GM23338 (cell line): Measurements from ENCODE around the gene MARCHF5. TPM values are rescaled to one million over a fixed set of nuclear protein-coding genes. Genes with fewer than 3 reads are reported as not detected.
A peak's percentile ranks its signal among the peaks of the same experiment; 100 is the strongest.

Experiments
- ATAC-seq: fragments of 200-7000 bp; cut with Tn5 transposase; 3 replicates; pipeline ENCODE4 v1.9.1; 2020
- DNase-seq: peaks from one replicate; pipeline ENCODE4 v3.0.0-alpha.2; 2015; ENCODE audit warnings: low spot score
- H2AFZ ChIP-seq: fragments of 200-600 bp; sonication (generic); 2 replicates; pipeline ENCODE4 v1.8.0; 2016; ENCODE audit warnings: antibody characterized with exemption, mild to moderate bottlenecking, moderate library complexity
- H3F3A ChIP-seq: fragments of 200-600 bp; sonication (generic); replicated peaks from 2 replicates; pipeline ENCODE4 v1.8.0; 2017; ENCODE audit warnings: antibody characterized with exemption, mixed run types, low read depth
- H3K27ac ChIP-seq: fragments of 200-600 bp; sonication (generic); 2 replicates; pipeline ENCODE4 v1.6.1; 2016; ENCODE audit warnings: low read depth
- H3K27me3 ChIP-seq: fragments of 200-600 bp; sonication (generic); 2 replicates; pipeline ENCODE4 v1.8.0; 2016; ENCODE audit warnings: mild to moderate bottlenecking, mixed run types, moderate library complexity; ENCODE audit not compliant: insufficient read depth
- H3K36me3 ChIP-seq: fragments of 200-600 bp; sonication (generic); 2 replicates; pipeline ENCODE4 v1.8.0; 2016; ENCODE audit warnings: mild to moderate bottlenecking; ENCODE audit not compliant: insufficient read depth
- H3K4me1 ChIP-seq: fragments of 200-600 bp; sonication (generic); 2 replicates; pipeline ENCODE4 v1.8.0; 2016; ENCODE audit warnings: mild to moderate bottlenecking, moderate library complexity; ENCODE audit not compliant: insufficient read depth
- H3K4me2 ChIP-seq: fragments of 200-600 bp; sonication (generic); 2 replicates; pipeline ENCODE4 v1.7.1; 2017; ENCODE audit warnings: mixed run types
- H3K4me3 ChIP-seq: fragments of 200-600 bp; sonication (generic); 2 replicates; pipeline ENCODE4 v1.6.1; 2016; ENCODE audit warnings: mixed run types
- H3K79me2 ChIP-seq: fragments of 200-600 bp; sonication (generic); replicated peaks from 2 replicates; pipeline ENCODE4 v1.8.0; 2017; ENCODE audit warnings: mild to moderate bottlenecking; ENCODE audit not compliant: insufficient read depth
- H3K9me2 ChIP-seq: fragments of 200-600 bp; sonication (generic); 2 replicates; pipeline ENCODE4 v1.8.0; 2017; ENCODE audit not compliant: insufficient read depth
- H4K20me1 ChIP-seq: fragments of 200-600 bp; sonication (generic); replicated peaks from 2 replicates; pipeline ENCODE4 v1.8.0; 2017; ENCODE audit warnings: mild to moderate bottlenecking; ENCODE audit not compliant: insufficient read depth
- H3K27ac Mint-ChIP-seq: 2 replicates; pipeline ENCODE4 v1.8.0; 2020; ENCODE audit warnings: inconsistent platforms, mild to moderate bottlenecking, moderate library complexity, mixed read lengths
- H3K27me3 Mint-ChIP-seq: 3 replicates; pipeline ENCODE4 v1.8.0; 2022; ENCODE audit warnings: low read depth, mild to moderate bottlenecking, moderate library complexity, mixed read lengths, inconsistent platforms; ENCODE audit not compliant: insufficient read depth, poor library complexity
- H3K36me3 Mint-ChIP-seq: 3 replicates; pipeline ENCODE4 v1.8.0; 2021; ENCODE audit warnings: low read depth, mild to moderate bottlenecking, inconsistent platforms, moderate library complexity, mixed read lengths
- H3K4me1 Mint-ChIP-seq: 3 replicates; pipeline ENCODE4 v1.8.0; 2020; ENCODE audit warnings: mild to moderate bottlenecking, inconsistent platforms, mixed read lengths
- H3K4me3 Mint-ChIP-seq: 3 replicates; pipeline ENCODE4 v1.8.0; 2021; ENCODE audit warnings: moderate library complexity, mild to moderate bottlenecking, inconsistent platforms, mixed read lengths
- H3K9me3 Mint-ChIP-seq: 3 replicates; pipeline ENCODE4 v1.8.0; 2020; ENCODE audit warnings: moderate library complexity, mild to moderate bottlenecking, inconsistent platforms, mixed read lengths
- CREB1 ChIP-seq: fragments of 250-450 bp; sonication (Bioruptor Pico); IDR thresholded peaks from 2 replicates; pipeline ENCODE4 v1.5.0; 2020; ENCODE audit warnings: low read depth, mild to moderate bottlenecking, moderate library complexity
- EZH2 ChIP-seq: fragments of 200-600 bp; sonication (generic); IDR thresholded peaks from one replicate; pipeline ENCODE4 v1.8.0; 2017; ENCODE audit warnings: antibody characterized with exemption, mild to moderate bottlenecking, low read depth; ENCODE audit not compliant: unreplicated experiment
- JUNB ChIP-seq: IDR thresholded peaks from one replicate; pipeline ENCODE4 v1.6.1; 2016; ENCODE audit warnings: antibody characterized with exemption; ENCODE audit not compliant: unreplicated experiment
- POLR2AphosphoS5 ChIP-seq: IDR thresholded peaks from 2 replicates; pipeline ENCODE4 v1.6.1; 2016; ENCODE audit warnings: antibody characterized with exemption, low read depth
- STAT1 ChIP-seq: IDR thresholded peaks from one replicate; pipeline ENCODE4 v1.6.1; 2016; ENCODE audit warnings: antibody characterized with exemption; ENCODE audit not compliant: unreplicated experiment
- ZNF114 ChIP-seq: fragments of 250-450 bp; sonication (Bioruptor Pico); IDR thresholded peaks from 2 replicates; pipeline ENCODE4 v1.5.0; 2020; ENCODE audit warnings: mild to moderate bottlenecking, moderate library complexity
- polyA plus RNA-seq: library from polyadenylated mRNA; unstranded; fragments of >200 nt; fragmentation: Nextera tagmentation; extraction: Ambion mirVana; gene quantifications from 2 replicates; pipeline ENCODE4 v1.2.1, GENCODE V29; 2016
- total RNA-seq: library from RNA; depleted of rRNA; stranded (reverse); fragments of >200 nt; shearing (Covaris generic); gene quantifications from 2 replicates; pipeline ENCODE4 v1.2.3, GENCODE V29; 2014
- TF ChIP-seq, protein P1 (sequence below), 2 experiments: fragments of 200-600 bp in 1 of 2; sonication (generic) in 1 of 2; conservative IDR thresholded peaks; 2 replicates each; pipeline versions ENCODE4 v1.5.1 to v1.6.1; 2016 to 2017; ENCODE audit warnings: antibody characterized with exemption in 2 of 2, low read depth in 2 of 2, mild to moderate bottlenecking in 2 of 2, moderate library complexity in 1 of 2

Gene MARCHF5
- total and polyA plus RNA-seq, 2 experiments from 2014 or later, result 12.9 to 14.2 TPM

DNA sequence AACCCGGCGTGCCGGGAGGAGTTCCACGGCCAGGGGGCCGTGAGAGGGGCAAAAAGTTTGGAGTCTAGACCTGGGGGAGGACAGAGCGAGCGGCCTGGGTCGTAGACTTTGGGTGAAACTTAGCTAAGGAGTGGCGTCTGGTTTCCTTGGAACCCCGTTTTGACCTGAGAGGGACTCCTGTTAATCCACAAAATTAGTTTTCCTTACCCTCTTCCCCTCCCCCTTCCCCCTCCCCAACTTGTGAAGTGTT is 574 bp downstream of the MARCHF5 start:
- H3K27ac ChIP-seq, result peak overlapping the region; percentile 76; the same call in 1 of the 2 replicates
- no peaks in the 10 kb centered on the region for H3K27me3 ChIP-seq
- no peak for TF ChIP-seq STAT1
- peak overlapping the region; percentile 86 for H2AFZ ChIP-seq
- DNase-seq, result no peak
- peak overlapping the region; percentile 98 for H3K4me3 ChIP-seq
- peaks cover 55% of the 10 kb centered on the region for H3K79me2 ChIP-seq
- Mint-ChIP-seq H3K27me3 (peaks cover 3% of the 10 kb centered on the region), H3K9me3 (no peaks in the 10 kb centered on the region), H3K36me3 (peaks cover 9% of the 10 kb centered on the region), H3K27ac (no peak overlapping the region), H3K4me3 (peak overlapping the region; percentile 97), H3K4me1 (peaks cover 22% of the 10 kb centered on the region)
- H3K9me2 ChIP-seq, result no peaks in the 10 kb centered on the region
- H3K36me3 ChIP-seq, result peaks cover 3% of the 10 kb centered on the region; the same call in 1 of the 2 replicates
- no peaks in the 10 kb centered on the region for H3F3A ChIP-seq
- H3K4me1 ChIP-seq, result peaks cover 14% of the 10 kb centered on the region; the same call in 1 of the 2 replicates
- peak overlapping the region; percentile 79 for H3K4me2 ChIP-seq
- no peak for ATAC-seq
- H4K20me1 ChIP-seq, result peaks cover 29% of the 10 kb centered on the region

DNA sequence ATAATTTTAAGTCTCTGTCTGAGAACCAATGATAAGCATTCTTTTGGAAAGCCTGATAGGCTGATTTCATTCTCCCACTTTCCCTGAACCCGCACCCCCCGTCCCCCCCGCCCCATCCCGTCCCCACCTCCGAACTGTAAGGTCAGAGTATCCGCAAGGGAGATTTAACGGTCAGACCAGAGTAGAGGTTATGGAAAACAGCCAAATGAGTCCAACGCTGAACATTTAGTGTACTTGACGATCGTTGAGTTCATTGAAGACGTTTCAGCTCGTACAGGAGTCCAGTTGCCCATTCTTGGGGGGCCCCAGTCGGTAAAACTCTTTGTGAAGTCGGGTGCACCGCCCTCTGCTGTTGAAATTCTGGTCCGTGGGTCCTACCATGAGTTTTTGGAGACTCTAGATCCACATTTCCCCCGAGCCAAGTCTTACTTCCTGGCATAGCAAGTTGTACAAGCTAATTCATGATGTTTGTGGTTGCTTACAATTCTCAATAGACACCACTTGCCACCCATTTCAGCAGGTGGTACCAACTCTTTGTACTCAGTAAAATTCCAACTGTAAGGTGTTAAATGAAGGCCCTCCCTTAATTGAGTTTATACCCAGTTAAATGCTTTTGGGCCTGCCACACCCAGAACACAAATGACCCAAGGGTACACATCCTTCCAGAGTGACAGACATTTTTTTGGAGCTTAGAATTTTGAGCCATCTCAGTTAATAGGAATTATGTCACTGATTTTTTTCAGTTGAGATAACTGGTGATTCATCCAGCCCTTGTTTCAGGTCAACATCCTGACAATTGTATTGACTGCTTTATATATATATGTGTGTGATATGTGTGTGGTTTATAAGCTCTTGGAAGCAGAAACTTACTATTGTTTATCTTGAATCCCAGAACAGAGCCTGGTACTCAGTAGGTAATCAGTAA is 1.2 kb downstream of the MARCHF5 start:
- Histone ChIP-seq H3K27ac (no peak overlapping the region), H3K9me2 (no peaks in the 10 kb centered on the region), H3K27me3 (no peaks in the 10 kb centered on the region), H3K4me2 (peak overlapping the region; percentile 79), H3F3A (no peaks in the 10 kb centered on the region), H3K79me2 (peaks cover 62% of the 10 kb centered on the region), H3K4me3 (peak overlapping the region; percentile 98), H3K4me1 (peaks cover 18% of the 10 kb centered on the region; the same call in 1 of the 2 replicates), H2AFZ (no peak overlapping the region), H4K20me1 (peaks cover 32% of the 10 kb centered on the region), H3K36me3 (peaks cover 3% of the 10 kb centered on the region; the same call in 1 of the 2 replicates)
- H3K27ac Mint-ChIP-seq, result no peak overlapping the region
- peaks cover 3% of the 10 kb centered on the region for H3K27me3 Mint-ChIP-seq
- H3K9me3 Mint-ChIP-seq, result no peaks in the 10 kb centered on the region
- peaks cover 9% of the 10 kb centered on the region for H3K36me3 Mint-ChIP-seq
- peak; percentile 54 for DNase-seq
- H3K4me1 Mint-ChIP-seq, result peaks cover 24% of the 10 kb centered on the region
- H3K4me3 Mint-ChIP-seq, result peak overlapping the region; percentile 97
- ATAC-seq, result no peak
- no peak for TF ChIP-seq EZH2
- TF ChIP-seq, protein P1, sequence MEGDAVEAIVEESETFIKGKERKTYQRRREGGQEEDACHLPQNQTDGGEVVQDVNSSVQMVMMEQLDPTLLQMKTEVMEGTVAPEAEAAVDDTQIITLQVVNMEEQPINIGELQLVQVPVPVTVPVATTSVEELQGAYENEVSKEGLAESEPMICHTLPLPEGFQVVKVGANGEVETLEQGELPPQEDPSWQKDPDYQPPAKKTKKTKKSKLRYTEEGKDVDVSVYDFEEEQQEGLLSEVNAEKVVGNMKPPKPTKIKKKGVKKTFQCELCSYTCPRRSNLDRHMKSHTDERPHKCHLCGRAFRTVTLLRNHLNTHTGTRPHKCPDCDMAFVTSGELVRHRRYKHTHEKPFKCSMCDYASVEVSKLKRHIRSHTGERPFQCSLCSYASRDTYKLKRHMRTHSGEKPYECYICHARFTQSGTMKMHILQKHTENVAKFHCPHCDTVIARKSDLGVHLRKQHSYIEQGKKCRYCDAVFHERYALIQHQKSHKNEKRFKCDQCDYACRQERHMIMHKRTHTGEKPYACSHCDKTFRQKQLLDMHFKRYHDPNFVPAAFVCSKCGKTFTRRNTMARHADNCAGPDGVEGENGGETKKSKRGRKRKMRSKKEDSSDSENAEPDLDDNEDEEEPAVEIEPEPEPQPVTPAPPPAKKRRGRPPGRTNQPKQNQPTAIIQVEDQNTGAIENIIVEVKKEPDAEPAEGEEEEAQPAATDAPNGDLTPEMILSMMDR (conservative IDR thresholded peaks at IDR 0.05; ENCODE audit: low read depth in 2 of 2), result peak; percentile 54 to 60

DNA sequence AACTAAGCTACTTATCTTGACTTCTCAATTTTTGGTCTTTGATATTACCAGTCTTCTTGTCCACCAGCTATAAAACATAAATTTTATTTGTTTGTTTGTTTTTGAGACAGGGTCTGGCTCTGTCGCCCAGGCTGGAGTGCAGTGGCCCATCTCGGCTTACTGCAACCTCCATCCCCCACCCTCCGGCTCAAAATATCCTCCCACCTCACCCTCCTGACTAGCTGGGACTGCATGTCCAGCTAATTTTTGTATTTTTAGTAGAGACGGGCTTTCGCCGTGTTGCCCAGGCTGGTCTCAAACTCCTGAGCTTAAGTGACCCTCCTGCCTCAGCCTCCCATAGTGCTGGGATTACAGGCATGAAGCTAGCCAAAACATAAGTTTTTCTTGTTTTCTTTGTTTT is 7.5 kb downstream of the MARCHF5 start:
- Histone ChIP-seq H3K4me1 (peaks cover 30% of the 10 kb centered on the region), H3K79me2 (peaks cover 100% of the 10 kb centered on the region), H4K20me1 (peaks cover 34% of the 10 kb centered on the region), H3F3A (0 out of 2 replicates have a peak, but pooled peaks cover 4% of the 10 kb centered on the region), H3K9me2 (no peaks in the 10 kb centered on the region), H3K4me2 (no peak overlapping the region), H3K27ac (no peak overlapping the region), H3K4me3 (no peak overlapping the region), H3K27me3 (no peaks in the 10 kb centered on the region), H2AFZ (no peak overlapping the region), H3K36me3 (peaks cover 3% of the 10 kb centered on the region)
- H3K27me3 Mint-ChIP-seq, result peaks cover 2% of the 10 kb centered on the region
- H3K4me3 Mint-ChIP-seq, result no peak overlapping the region
- DNase-seq (no peak), ATAC-seq (no peak)
- peaks cover 29% of the 10 kb centered on the region for H3K4me1 Mint-ChIP-seq
- H3K9me3 Mint-ChIP-seq, result no peaks in the 10 kb centered on the region
- H3K36me3 Mint-ChIP-seq, result peaks cover 18% of the 10 kb centered on the region; the same call in 2 of the 3 replicates
- peak overlapping the region; percentile 6; the same call in 1 of the 2 replicates for H3K27ac Mint-ChIP-seq
- TF ChIP-seq POLR2AphosphoS5 (no peak), STAT1 (no peak), JUNB (no peak), ZNF114 (CRISPR knock-in tag) (no peak), CREB1 (no peak)
- TF ChIP-seq, protein P1 (conservative IDR thresholded peaks at IDR 0.05; ENCODE audit: low read depth in 2 of 2), result no peak
